Stimulated activated CD8-positive, alpha-beta memory T cell treated with anti-CD3 and anti-CD28 coated beads, Interleukin-4, amount 100 ng/mL, for 4 hours (primary cell): Measurements from ENCODE around the gene RBM48.
"Not testable (repeated sequence)": the region's sequence is repeated elsewhere in the genome, so short reads cannot be mapped to it uniquely, and the experiment has no call there.

Experiments
- DNase-seq, 2 donors: peaks; one replicate each; pipeline ENCODE4 v3.0.0-alpha.2; 2020; ENCODE audit warnings: low read depth in 2 of 2, low spot score in 1 of 2

Gene RBM48

GRCh38 chr7:92543542-92543941 lies 14.9 kb downstream of the RBM48 start:
- not testable (repeated sequence) for DNase-seq

- DNase-seq = not testable (repeated sequence)
These were observed 16.5 kb downstream of the RBM48 start for GRCh38 chr7:92545116-92545515.

DNA sequence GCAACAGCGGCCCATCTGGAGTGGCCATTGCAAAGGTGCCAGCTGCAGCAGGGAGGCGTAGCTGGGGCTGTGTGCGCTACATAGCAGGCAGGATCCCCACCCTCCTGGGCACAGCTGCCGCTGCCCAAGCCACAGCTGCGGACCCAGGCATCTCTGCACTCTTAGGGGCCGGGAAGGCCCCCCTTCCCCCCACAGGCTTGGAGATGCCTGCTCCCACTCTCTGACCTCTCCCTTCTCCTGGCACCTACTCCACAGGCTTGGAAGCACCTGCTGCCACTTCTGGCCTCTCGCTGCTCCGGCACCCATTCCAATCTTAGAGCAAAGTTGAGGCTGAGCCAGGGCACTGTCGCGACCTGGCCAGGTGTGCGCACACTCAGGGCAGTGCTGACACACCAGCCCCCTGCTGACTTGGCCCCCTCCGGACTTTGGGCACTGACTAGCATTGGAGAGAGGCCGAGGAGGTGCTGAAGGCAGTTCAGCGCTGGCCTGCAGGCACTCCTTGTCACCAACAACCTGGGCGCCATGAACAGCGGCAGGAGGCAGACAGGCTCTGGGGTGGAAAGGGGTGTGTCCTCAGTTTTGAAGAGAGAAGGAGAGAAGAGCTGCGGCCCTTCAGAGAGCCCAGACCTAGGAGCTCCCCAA lies 18.4 kb downstream of the RBM48 start:
- DNase-seq = no peak

- DNase-seq = no peak
These were observed 19.0 kb downstream of the RBM48 start for GRCh38 chr7:92547579-92547978.

GRCh38 chr7:92550194-92550593 lies 21.6 kb downstream of the RBM48 start:
- DNase-seq = no peak

GRCh38 chr7:92557249-92557648 lies 28.7 kb downstream of the RBM48 start:
- DNase-seq = no peak

DNA sequence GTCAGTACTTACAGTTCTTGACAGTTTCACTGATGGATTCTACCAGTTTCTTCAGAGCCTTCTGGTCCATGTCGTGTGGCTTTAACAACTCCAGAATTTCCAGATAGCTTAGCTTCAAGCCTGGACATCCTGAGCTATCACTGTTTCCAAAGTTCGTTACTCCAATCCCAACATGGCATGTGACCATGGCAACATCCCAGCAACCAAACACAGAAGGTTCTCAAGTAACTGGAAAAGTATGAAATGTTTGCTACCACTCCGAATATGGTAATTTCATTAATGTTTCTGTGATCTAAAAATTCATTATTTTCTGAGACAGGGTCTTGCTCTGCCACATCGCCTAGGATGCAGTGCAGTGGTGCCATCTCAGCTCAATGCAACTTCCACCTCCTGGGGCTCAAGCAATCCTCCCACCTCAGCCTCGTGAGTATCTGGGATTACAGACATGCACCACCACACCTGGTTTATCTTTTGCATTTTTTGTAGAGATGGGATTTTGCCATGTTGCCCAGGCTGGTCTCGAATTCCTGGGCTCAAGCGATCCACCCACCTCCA lies 29.3 kb downstream of the RBM48 start:
- no peak for DNase-seq

- no peak for DNase-seq
These were observed 32.0 kb downstream of the RBM48 start for GRCh38 chr7:92560602-92561001.

DNA sequence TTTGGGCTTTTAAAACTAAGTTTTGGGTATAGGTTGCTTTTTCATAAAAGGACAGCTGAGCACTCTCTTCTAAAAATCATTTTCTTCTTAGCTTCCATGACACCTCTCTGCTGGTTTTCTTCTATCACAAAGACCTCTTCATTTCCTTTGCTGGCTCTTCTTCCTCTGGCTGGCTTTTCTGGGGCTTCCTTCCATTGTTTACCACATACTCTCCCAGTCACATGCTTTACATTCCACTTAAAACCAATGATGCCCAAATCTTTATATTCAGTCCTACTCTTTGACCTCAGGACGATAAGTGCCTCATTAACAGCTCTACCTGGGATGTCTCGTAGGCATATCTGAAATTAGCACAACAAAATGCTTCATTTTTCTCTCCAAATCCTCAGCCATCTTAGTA lies 34.8 kb downstream of the RBM48 start:
- no peak for DNase-seq

- DNase-seq = no peak
These were observed 38.9 kb downstream of the RBM48 start for GRCh38 chr7:92567460-92567859.

GRCh38 chr7:92569137-92569536 lies 40.5 kb downstream of the RBM48 start:
- no peak for DNase-seq

GRCh38 chr7:92576296-92576695 lies 47.7 kb downstream of the RBM48 start:
- no peak for DNase-seq

GRCh38 chr7:92582948-92583347 lies 54.4 kb downstream of the RBM48 start:
- DNase-seq = no peak

DNA sequence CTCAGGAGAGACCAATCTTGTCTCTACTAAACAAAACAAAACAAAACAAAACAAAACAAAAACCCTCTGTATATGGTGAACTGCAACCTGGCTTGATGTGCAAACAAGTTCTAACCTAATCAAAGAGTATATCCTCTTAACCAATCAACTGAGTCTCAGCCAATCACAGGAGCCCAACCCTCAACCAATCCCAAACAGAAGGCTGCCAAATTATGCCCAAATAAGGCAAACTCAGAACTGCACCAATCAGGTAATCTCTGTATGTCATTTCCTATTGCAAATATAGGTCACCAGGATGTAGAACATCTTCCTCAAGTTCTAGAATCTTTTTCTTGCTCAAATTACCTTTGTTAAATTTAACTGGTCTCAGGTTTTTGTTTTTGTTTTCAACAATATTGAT lies 56.4 kb downstream of the RBM48 start:
- DNase-seq = no peak

DNA sequence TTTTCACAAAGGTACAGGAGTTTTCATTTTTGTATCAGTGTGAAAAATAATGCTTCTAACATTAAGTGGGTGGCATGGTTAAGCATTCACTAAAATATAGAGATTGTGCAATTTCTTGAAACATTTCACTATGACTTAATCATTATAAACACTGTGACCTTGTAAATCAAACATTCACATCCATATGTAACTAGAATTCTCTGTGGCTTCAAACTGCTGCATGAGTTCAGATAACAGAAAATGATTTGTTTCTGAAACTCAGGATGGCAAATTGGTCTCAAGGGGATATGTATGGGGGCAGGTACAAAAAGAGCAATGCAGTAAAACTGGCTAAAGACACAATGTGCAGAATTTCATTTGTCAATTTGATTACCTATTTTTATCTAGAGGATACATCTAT lies 57.8 kb downstream of the RBM48 start:
- DNase-seq = no peak

DNA sequence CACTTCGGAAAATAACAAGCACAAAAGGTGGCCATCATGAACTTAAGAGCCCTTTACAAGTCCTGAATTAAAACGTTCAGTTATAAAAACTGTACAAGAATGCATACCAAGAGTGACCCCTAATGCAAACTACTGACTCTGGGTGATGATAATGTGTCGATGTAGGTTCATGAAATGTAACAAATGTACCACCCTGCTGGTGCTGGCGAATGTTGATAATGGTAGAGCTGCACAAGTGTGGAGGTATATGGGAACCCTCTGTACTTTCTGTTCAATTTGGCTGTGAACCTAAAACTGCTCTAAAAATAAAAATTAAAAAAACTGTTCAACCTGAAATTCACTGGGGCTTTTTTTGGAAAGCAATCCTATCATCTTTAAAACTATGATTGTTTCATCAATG lies 58.2 kb downstream of the RBM48 start:
- no peak for DNase-seq
